ENCODE data around the gene CGB3.

The CGB3 gene

GRCh38 chr19:49014870-49015255 is 9.3 kb downstream of the CGB3 start:
- DNase-seq, result no peak

GRCh38 chr19:49014123-49014869 is 9.8 kb downstream of the CGB3 start:
- no peak for DNase-seq

GRCh38 chr19:49011194-49011593 is 12.9 kb downstream of the CGB3 start:
- DNase-seq, result no peak

GRCh38 chr19:49010453-49010852 is 13.7 kb downstream of the CGB3 start:
- DNase-seq, result no peak

- DNase-seq, result no peak
These were observed 14.3 kb downstream of the CGB3 start for GRCh38 chr19:49009828-49010227.

- no peak for DNase-seq
These were observed 17.2 kb downstream of the CGB3 start for GRCh38 chr19:49006905-49007304.

- DNase-seq, result no peak
These were observed 19.0 kb downstream of the CGB3 start for GRCh38 chr19:49004964-49005614.

GRCh38 chr19:49004133-49004532 is 20.0 kb downstream of the CGB3 start:
- no peak for DNase-seq

- DNase-seq, result peak; percentile 18
These were observed 24.4 kb downstream of the CGB3 start for GRCh38 chr19:48999481-49000325.

- DNase-seq, result peak; percentile 16
These were observed 26.2 kb downstream of the CGB3 start for GRCh38 chr19:48997972-48998371.

GRCh38 chr19:48994035-48994386 is 30.1 kb downstream of the CGB3 start:
- no peak for DNase-seq

GRCh38 chr19:48993175-48994034 is 30.7 kb downstream of the CGB3 start, which contains the start of the genes GYS1 and RUVBL2:
TSS of gene GYS1 (minus strand) at chr19:48993309. CDS start at chr19:48993112, 197 bp downstream.
TSS of gene RUVBL2 (plus strand) at chr19:48993887. CDS start at chr19:48993912, 25 bp downstream.
- peak; percentile 98 for DNase-seq

GRCh38 chr19:48992581-48993174 is 31.5 kb downstream of the CGB3 start:
- no peak for DNase-seq

- no peak for DNase-seq
These were observed 32.1 kb downstream of the CGB3 start for GRCh38 chr19:48991873-48992580.

- no peak for DNase-seq
These were observed 33.0 kb downstream of the CGB3 start for GRCh38 chr19:48991011-48991609.

- no peak for DNase-seq
These were observed 33.7 kb downstream of the CGB3 start for GRCh38 chr19:48990400-48990799.

GRCh38 chr19:48989701-48990291 is 34.3 kb downstream of the CGB3 start:
- no peak for DNase-seq

GRCh38 chr19:48988860-48989259 is 35.3 kb downstream of the CGB3 start:
- no peak for DNase-seq

- no peak for DNase-seq
These were observed 35.8 kb downstream of the CGB3 start for GRCh38 chr19:48988286-48988685.

GRCh38 chr19:48987323-48987722 is 36.8 kb downstream of the CGB3 start:
- no peak for DNase-seq

- no peak for DNase-seq
These were observed 37.9 kb downstream of the CGB3 start for GRCh38 chr19:48986211-48986610.
